ENCODE measurements around the gene GABRG3. TPM values are rescaled to one million over a fixed set of nuclear protein-coding genes. Genes with fewer than 3 reads are reported as not detected.

Gene GABRG3
- total and polyA plus RNA-seq, 7 donors: under 0.01 to 0.28 (median 0.05) TPM; not detected in 3

DNA sequence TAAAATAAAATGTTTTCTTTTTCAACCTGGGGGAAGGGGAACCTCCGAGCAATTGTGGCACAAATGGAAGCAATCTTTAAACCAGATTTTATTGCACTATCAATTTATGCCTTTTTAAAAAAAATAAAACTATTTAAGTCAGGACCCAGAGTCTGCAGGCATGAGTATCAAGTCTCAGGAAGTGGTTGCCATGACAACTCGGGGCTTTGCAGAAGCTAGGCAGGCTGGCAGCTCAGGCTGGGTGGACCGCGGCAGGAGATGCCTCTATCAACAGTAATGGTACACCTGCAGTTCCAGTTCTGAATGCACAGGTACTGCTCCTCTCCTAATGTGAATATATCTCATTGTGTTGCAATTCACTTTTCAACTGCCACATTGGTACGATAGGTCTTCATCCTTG, 447.7 kb downstream of the GABRG3 start:
- Histone ChIP-seq H3K9me3 (peaks cover 0 to 3% (median 0%) of the 10 kb centered on the region in 4 donors), H3K27me3 (no peaks in the 10 kb centered on the region), H3K27ac (no peak overlapping the region), H3K36me3 (no peaks in the 10 kb centered on the region), H3K4me1 (no peaks in the 10 kb centered on the region), H3K4me3 (no peak overlapping the region)
- no peak for DNase-seq
- intact Hi-C loops (cut with DNase I): no loop called here
- TF ChIP-seq POLR2AphosphoS5 (IDR thresholded peaks at IDR 0.05) (no peak), POLR2A (IDR thresholded peaks at IDR 0.05) (no peak), EP300 (IDR thresholded peaks at IDR 0.05) (no peak)
- TF ChIP-seq, protein P1, sequence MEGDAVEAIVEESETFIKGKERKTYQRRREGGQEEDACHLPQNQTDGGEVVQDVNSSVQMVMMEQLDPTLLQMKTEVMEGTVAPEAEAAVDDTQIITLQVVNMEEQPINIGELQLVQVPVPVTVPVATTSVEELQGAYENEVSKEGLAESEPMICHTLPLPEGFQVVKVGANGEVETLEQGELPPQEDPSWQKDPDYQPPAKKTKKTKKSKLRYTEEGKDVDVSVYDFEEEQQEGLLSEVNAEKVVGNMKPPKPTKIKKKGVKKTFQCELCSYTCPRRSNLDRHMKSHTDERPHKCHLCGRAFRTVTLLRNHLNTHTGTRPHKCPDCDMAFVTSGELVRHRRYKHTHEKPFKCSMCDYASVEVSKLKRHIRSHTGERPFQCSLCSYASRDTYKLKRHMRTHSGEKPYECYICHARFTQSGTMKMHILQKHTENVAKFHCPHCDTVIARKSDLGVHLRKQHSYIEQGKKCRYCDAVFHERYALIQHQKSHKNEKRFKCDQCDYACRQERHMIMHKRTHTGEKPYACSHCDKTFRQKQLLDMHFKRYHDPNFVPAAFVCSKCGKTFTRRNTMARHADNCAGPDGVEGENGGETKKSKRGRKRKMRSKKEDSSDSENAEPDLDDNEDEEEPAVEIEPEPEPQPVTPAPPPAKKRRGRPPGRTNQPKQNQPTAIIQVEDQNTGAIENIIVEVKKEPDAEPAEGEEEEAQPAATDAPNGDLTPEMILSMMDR (IDR thresholded peaks at IDR 0.05): no peak
- WGBS, 2 donors: 40 to 58% methylated on average over 5 of the region's 5 CpGs

DNA sequence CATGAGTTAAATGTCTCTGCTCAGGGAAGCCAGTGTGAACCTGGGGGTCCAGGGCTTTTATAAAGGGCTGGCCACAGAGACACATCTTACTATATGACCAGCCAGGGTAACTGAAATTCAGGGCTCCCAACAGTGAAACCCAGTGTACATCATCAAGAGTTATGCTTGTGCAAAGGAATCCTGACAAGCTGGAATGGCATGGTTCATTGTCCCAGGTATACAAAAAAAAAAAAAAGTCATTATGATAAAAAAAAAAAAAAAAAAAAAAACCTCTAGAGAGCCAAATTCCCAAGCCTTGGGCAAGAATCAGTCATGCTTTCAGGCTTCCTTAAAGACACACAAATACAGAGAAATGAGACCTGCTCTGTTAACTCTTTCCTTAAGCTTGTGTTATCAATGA, 452.0 kb downstream of the GABRG3 start:
- no peak overlapping the region for H3K27ac ChIP-seq
- H3K27me3 ChIP-seq: no peaks in the 10 kb centered on the region
- no peaks in the 10 kb centered on the region for H3K36me3 ChIP-seq
- TF ChIP-seq EP300 (IDR thresholded peaks at IDR 0.05) (no peak), POLR2AphosphoS5 (IDR thresholded peaks at IDR 0.05) (no peak), POLR2A (IDR thresholded peaks at IDR 0.05) (no peak)
- TF ChIP-seq, protein P1 (IDR thresholded peaks at IDR 0.05): no peak
- intact Hi-C loops (cut with DNase I): no loop called here
- H3K9me3 ChIP-seq: peaks cover 0 to 3% (median 0%) of the 10 kb centered on the region in 4 donors
- no peak overlapping the region for H3K4me3 ChIP-seq
- DNase-seq: no peak
- H3K4me1 ChIP-seq: no peaks in the 10 kb centered on the region

DNA sequence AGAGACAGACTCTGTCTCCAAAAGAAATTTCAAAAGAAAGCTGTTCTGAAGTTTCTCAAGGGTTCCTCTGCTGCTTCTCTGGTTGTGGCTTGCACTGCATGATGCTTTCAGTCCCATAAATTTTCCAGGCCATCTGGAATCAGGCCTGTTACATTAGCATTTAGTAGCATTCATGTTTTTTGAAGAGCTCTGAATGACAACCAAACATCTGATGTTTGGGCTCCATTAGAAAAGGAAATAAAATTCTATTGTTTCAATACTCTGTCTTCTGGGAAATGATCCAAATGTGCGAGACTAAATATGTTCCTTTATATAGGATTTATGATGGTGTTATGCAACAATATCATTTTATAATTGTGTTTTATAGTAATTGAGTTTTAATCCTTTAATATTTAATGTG, 455.8 kb downstream of the GABRG3 start:
- Histone ChIP-seq H3K4me3 (no peak overlapping the region), H3K36me3 (no peaks in the 10 kb centered on the region), H3K27me3 (no peaks in the 10 kb centered on the region), H3K27ac (no peak overlapping the region), H3K9me3 (peaks cover 0 to 5% (median 0%) of the 10 kb centered on the region in 4 donors), H3K4me1 (no peaks in the 10 kb centered on the region)
- intact Hi-C loops (cut with DNase I): no loop called here
- TF ChIP-seq POLR2A (IDR thresholded peaks at IDR 0.05): no peak
- TF ChIP-seq, protein P1 (IDR thresholded peaks at IDR 0.05): no peak
- WGBS, 2 donors: 27 to 72% methylated on average over 1 of the region's 1 CpG
- no peak for DNase-seq

DNA sequence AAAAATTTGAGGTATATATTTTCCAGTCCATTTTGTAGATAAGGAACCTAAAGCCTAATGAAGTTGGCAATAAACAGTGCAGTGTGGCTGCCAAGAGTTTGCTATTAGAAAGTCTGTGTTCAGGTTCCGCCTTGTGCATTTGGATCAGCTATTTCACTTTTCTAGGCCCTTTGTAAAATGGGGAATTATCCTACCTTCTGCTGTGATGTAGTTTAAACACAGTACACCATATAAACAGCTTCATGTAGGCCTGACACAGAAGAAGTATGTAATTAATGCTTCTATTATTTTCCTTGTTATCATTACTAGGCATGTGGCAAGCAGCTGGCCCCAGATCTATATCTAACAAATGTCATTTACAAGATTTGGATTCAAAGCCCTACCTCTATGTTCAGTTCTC, 456.3 kb downstream of the GABRG3 start:
- H3K36me3 ChIP-seq: no peaks in the 10 kb centered on the region
- no peak for DNase-seq
- no peak overlapping the region for H3K27ac ChIP-seq
- intact Hi-C loops (cut with DNase I): no loop called here
- no peaks in the 10 kb centered on the region for H3K27me3 ChIP-seq
- no peaks in the 10 kb centered on the region for H3K4me1 ChIP-seq
- H3K9me3 ChIP-seq: peaks cover 0 to 5% (median 0%) of the 10 kb centered on the region in 4 donors
- TF ChIP-seq POLR2AphosphoS5 (IDR thresholded peaks at IDR 0.05): no peak
- no peak for TF ChIP-seq EP300 (IDR thresholded peaks at IDR 0.05)
- H3K4me3 ChIP-seq: no peak overlapping the region
- 91 to 93% methylated on average over 1 of the region's 1 CpG for WGBS, 2 donors

DNA sequence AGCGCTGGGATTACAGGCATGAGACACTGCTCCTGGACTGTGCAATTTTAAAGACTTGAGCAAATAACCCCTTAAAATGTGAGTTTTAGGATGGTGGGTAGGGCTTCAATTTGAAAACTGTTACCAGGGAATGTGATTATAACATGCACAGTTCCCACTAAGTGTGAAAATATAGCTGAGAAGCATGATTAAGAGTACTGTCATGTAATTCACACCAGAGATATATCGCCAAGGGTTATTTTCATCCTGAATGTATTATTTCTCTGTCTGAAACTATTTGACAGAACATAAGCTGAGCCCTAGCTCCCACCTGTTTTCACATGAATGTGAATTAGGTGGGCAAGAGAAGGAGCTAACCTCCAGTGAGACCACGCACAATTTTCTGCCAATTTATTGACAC, 457.2 kb downstream of the GABRG3 start:
- Histone ChIP-seq H3K4me3 (no peak overlapping the region), H3K27me3 (no peaks in the 10 kb centered on the region), H3K27ac (no peak overlapping the region), H3K9me3 (peaks cover 0 to 2% (median 0%) of the 10 kb centered on the region in 4 donors), H3K4me1 (no peaks in the 10 kb centered on the region), H3K36me3 (no peaks in the 10 kb centered on the region)
- TF ChIP-seq POLR2AphosphoS5 (IDR thresholded peaks at IDR 0.05) (no peak), POLR2A (IDR thresholded peaks at IDR 0.05) (no peak), EP300 (IDR thresholded peaks at IDR 0.05) (no peak)
- TF ChIP-seq, protein P1 (IDR thresholded peaks at IDR 0.05): no peak
- intact Hi-C loops (cut with DNase I): no loop called here
- 88 to 93% methylated on average over 3 of the region's 3 CpGs for WGBS, 2 donors
- DNase-seq: no peak
